ENCODE results near the gene ZFP37.
A peak's percentile ranks its signal among the peaks of the same experiment; 100 is the strongest.

- TF ChIP-seq CTCF (conservative IDR thresholded peaks at IDR 0.05; ENCODE audit: low read depth in 2 of 2) (no peak; a peak in 1 of 4 replicates), ZNF114 (CRISPR knock-in tag; IDR thresholded peaks at IDR 0.05) (no peak), STAT1 (IDR thresholded peaks at IDR 0.05; ENCODE audit: unreplicated experiment) (no peak), EZH2 (IDR thresholded peaks at IDR 0.05; ENCODE audit: low read depth, unreplicated experiment) (no peak), POLR2AphosphoS5 (IDR thresholded peaks at IDR 0.05; ENCODE audit: low read depth) (peak; percentile 86)
Measured at GRCh38 chr9:113011911-113012381, 44.6 kb downstream of the ZFP37 start, which contains the start of gene ZNF883.

Measured in GM23338 (cell line).